ENCODE results near the gene BMPR1A.
"Not testable (repeated sequence)": the region's sequence is repeated elsewhere in the genome, so short reads cannot be mapped to it uniquely, and the experiment has no call there.

Gene BMPR1A

DNA sequence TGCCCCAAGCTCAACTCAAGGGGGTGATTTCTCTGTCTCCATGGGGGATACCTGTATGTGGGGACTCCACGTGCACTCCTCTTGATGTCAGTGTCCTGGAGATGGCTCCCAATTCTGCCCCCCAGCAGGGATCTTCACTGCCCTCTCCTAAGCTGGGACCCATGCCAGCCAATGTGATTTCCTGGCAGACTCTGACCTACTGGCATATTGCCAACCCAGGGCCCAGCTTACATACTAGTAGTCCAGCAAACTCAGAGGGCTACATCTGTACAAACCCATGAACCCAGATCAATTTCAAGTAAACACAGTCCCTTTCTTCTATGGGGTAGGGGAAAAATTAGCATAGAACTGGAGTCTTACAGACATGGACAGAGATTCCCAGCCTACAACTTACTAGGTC is 26.2 kb upstream of the BMPR1A start:
- no peak for DNase-seq (ENCODE audit: low read depth in 2 of 2)

DNA sequence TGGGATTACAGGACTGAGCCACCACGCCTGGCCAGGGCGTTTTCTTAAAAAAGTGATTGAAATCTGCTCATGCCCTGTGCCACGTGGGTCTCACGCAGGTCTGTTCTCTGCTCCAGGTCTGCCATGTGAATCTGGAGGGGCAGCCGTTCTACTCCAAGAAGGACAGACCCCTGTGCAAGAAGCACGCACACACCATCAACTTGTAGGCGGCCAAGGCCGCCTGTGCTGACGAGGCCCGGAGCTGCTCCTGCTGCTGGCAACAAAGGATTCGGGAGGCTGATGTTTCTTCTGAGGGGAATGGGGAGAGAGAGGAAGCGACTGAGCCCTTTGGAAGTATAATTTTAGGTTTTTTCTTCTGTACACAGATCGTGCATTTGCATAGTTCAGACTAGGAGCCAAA is 23.6 kb upstream of the BMPR1A start:
- no peak for DNase-seq (ENCODE audit: low read depth in 2 of 2)

DNA sequence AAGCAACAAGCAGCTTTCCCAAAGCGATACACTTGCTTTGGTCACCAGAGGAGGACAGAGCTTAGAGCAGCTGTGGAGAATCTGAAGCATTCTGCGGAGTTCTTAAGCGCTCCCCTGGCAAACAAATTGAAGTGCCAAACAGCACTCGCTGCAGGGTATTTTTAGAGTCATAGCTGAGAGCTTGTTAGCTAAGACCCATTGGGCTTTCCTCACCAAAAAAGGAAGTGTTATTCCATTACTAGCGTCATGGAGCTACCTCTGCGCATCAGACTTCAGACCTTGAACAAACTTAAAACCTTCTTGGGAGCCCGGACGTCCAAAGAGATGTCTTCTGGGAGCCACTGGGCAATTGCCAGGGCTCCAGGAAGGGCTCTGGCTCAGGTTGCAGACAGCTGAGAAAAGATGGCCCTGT is 23.2 kb upstream of the BMPR1A start:
- DNase-seq (ENCODE audit: low read depth in 2 of 2) = no peak

DNA sequence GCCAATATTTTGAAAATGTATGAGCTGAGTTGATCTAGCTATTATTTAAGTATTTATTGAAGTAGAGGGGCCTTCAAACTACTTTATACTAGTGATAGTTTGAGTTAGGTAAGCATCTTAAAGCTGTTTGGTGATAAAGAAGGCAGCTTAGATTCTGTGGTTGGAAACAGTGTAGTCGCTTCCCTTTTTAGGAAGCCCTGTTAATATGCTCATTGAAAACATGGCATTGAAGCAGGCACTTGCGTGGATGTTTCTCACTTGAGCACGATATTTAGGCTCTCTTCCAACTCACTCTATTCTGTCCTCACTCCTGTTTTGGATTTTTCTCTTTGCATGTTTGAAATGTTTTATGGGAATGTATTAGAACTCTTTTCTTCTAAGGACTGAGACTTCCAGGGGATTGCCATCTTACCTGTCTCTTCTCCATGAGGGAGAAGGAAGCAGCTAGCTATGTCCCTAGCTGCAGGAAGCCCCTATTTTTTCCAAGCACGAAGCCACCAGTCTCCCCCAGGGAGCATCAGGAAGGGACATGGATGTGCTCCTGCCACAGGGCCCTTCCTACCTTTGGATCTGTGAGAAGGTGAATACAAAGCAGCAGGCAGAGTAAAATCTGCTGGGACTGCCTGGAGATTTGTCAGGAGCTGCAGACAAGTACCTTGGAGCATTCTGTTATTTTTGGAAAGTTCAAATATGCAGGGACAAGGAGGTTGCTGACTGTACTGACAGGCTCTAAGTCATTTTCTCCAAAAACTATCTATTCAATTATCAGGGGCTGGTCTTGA is 22.0 kb upstream of the BMPR1A start:
- no peak for DNase-seq (ENCODE audit: low read depth in 2 of 2)

DNA sequence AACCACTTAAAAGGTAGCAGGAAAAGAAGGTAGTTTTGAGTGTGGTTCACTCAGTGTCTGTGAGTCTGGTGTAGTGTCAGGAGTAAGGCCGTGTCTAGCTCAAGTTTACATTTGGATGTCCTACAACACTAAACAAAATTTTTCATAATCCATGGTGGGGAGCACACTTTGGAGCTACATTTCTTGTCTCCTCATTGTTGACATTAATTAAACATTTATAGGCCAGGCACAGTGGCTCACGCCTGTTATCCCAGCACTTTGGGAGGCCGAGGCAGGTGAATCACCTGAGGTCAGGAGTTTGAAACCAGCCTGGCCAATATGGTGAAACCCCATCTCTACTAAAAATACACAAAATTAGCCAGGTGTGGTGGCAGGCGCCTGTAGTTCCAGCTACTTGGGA is 21.1 kb upstream of the BMPR1A start:
- not testable (repeated sequence) for DNase-seq (ENCODE audit: low read depth in 2 of 2)

DNA sequence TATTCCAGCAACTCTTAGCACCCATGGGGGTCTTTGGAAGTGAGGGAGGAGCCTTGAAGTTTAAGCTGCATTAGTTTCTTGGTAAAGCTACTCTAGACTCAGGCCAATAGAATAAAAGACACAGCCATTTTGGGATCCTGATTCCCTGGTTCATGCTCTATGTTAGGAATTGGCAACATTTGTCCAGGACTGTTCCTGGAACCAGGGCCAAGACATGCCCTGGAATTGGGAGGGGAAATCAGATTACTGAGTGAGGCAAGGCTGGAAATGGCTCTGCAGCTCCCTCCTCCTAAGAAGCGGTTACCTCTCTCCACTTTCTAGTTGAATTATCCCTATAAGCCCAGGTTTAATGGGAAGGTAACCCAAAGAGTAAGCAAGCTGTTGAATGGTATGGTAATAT is 14.2 kb upstream of the BMPR1A start:
- DNase-seq (ENCODE audit: low read depth in 2 of 2) = no peak

DNA sequence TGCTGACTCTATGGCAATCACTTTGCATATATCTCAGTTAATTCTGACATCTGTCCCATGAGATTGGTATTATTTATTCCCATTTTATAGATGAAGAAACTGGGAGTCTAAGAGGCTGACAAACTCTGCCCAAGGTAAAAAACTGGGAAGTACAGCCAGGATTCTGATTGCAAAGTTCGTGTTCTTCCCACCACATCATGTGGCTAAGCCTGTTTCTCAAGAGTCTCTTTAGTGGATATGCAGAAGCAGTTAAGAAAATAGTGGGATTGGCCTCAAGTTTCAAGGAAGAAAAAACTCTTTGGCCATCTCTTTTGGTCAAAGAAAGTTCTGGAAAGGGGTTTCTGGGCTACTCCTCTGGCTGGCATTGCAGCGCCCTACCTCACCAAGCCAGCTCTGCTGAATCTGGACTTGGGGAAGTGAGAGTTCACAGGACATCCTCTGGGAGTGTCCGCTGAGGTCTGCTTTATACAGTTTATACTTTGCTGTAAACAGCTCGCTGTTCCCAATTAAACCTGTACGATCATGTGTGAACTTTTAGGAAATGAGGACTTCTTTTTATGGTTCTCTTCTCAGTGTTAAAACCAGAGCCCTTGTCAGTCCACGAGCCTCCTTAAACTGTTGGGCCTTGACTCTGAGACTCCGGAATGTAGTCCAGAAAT is 12.2 kb upstream of the BMPR1A start:
- no peak for DNase-seq (ENCODE audit: low read depth in 2 of 2)

DNA sequence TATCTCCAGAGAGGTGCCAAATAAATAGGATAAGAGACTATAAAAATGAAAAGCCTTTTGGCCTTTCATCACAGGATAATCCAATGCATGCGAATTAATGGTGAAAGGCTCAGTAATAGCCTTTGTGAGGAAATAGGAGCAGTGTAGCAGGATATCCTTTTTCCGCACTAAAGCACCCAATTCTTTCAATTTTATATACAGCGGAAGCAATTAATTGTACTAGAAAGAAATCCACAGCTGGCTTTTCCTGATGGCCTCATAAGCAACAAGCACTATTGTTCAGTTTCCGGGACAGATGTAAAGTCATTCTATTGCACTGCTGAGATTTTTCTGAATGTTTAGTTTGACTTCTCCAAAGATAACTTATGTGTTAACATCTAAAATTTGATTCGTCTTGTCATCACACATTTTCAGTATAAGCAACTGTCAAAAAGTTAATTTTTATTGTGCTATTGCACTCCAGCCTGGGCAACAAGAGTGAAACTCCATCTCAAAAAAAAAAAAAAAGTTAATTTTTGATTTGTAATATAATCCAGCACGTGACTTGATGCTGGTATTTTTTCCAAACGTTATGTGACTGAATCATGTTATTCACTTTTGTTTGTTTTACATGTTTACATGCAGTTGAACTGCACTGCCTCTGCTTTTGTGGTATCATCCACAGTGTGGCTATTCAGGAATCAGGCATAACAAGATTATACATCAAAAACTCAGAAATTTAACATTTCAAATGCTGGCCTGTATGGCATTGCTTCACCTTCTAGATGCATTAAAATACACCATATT is 8.4 kb upstream of the BMPR1A start:
- no peak for DNase-seq (ENCODE audit: low read depth in 2 of 2)

DNA sequence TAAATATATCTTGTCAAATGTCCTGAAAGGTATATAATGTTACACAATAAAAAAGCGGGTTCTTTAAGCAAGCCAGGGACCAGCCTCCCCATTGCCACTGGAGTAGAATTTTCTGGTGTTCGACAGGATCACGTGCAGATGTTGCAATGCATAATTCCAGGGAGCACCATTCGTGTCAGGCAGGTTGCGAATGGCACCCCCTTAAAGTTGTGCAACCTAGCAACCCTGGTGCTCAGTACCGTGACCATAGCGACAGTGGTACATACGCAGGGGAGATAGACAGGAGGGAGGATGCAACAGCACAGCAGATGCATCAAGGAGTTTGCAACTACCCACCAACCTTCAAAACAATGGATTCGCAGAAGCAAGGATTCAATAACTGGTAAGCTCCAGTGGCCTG is 6.6 kb upstream of the BMPR1A start:
- DNase-seq (ENCODE audit: low read depth in 2 of 2) = no peak

DNA sequence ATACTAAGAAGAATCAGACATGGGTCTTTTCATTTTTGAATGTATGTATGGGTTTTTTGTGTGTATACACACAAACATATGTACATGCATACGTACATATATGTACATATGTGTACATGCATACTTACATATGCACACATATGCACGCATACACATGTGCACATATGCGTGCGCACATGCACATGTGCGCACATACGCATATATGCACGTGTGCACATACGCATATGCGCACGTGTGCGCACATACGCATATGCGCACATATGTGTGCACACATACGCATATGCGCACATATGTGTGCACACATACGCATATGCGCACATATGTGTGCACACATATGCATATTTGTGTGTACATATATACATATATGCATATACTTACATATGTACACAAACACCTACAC is 4.9 kb upstream of the BMPR1A start:
- no peak for DNase-seq (ENCODE audit: low read depth in 2 of 2)

DNA sequence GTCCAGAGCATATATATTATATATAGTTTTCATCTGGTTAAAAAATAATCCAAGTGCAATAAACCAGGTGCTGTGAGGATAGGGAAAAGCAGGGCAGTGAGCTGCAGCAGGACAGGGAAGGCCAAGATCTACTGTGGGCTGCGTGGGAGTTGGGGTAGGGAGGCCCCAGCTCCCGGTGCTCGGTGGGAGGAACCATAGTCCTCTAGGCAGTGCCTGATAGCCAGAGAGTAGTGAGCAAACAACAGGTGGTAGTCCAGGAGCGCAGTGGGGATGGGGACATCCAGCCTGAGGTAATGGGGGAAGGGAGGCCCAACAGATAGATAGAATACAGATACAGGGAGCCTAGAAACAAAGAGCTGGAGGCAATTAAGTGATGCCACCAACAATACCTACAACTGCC is 4.1 kb upstream of the BMPR1A start:
- DNase-seq (ENCODE audit: low read depth in 2 of 2) = no peak

DNA sequence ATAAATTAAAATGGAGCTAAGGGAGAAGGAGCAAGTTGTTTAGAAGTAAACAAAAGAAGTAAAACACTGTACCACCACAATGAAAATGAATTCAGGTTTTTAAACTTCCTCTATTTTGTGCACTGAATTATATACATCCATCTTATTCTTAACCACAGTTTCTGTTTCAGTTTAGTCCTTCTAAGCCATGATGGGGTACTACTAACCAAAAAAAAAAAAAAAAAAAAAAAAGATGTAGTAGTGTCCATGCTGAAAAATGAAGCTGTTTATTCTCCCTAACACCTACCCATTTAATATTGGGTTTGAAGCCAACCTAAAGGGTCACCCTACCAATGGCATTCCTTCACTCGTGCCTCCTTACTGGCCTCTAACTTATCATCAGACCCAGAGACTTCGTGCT is 3.4 kb upstream of the BMPR1A start:
- no peak for DNase-seq (ENCODE audit: low read depth in 2 of 2)

DNA sequence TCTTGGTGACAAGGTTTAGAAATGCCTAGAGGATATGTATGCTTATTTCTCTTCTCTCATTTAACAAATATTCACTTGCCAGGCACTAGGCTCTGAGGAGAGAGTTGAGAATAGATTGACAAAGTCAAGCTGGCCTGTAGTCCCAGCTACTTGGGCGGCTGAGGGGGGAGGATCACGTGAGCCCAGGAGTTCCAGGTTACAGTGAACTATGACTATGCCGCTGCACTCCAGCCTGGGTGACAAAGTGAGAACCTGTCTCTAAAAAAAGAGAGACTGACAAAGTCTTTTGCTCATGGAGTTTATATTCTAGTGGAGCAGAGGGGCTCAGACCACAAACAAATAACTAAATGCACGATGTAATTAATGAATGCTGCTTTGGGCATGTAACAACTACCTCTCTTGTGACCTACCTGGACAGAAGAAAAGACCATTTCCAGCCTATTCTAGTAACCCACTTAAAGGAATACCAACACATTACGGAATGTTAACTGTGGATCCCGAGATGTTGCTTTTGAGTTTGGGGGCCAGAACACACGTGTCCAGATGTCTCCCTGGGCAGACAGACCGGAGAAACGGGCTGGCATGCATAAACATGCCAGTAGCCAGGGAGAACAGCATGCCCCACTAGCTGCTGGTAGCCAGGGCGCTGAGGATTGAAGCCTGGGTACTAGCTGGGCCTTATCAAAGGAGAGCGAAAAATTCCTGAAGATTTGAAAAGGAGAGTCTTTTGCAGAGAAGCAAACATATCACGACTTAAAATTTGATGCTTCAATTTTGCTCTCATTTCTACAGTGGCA is 2.6 kb upstream of the BMPR1A start:
- DNase-seq (ENCODE audit: low read depth in 2 of 2) = no peak

DNA sequence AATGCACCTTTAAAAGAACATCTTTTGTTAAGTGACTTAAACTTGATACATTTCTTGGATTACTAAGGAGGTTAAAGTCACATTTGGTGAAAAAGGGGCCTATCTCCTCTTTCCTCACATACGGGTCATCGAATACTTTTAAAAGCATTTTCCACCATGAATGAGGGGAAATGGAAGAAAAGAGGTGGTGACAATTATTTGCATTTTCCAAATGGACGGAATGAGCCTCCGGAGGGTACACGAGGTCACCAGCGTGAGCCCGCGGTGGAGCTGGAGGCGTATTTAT is 1.0 kb upstream of the BMPR1A start:
- DNase-seq (ENCODE audit: low read depth in 2 of 2) = no peak

DNA sequence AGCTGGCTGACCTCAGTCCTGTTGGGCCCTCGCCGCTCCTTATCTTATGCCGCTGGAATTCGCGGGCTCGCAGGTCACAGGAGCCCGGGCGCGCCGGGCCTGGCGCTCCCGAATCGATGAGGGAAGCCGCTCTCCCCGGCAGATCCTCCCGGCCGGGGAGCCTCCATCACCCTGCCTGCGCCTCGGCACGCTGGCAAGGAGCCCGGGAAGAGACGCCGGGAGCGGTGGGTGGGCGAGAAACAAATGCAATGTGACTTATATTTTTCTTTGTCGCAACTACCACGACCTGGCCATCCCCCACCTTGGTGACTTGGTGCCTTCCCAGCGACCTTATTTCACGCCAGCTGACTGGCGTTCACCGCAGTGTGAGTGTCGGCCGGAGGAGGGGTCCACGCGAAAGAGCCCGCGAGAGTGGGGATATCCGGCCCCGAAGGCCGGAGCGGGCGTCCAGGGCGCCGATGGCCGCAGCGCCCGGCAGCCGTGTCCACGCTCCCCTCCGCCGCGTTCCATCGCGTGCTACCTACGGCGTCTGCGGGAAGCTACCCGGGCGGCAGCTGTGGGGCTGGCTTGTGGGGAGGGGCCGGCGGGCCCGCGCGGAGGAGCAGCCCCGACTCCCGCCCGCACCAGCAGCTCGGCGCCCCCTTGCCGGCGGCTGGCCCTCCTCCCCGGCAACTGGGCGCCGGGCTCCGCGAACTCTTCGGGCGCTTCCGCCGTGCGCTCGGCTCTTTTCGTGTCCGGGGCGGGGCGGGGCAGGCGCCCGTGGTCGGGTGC is 494 bp upstream of the BMPR1A start:
- DNase-seq (ENCODE audit: low read depth in 2 of 2) = peak; percentile 76 to 77

DNA sequence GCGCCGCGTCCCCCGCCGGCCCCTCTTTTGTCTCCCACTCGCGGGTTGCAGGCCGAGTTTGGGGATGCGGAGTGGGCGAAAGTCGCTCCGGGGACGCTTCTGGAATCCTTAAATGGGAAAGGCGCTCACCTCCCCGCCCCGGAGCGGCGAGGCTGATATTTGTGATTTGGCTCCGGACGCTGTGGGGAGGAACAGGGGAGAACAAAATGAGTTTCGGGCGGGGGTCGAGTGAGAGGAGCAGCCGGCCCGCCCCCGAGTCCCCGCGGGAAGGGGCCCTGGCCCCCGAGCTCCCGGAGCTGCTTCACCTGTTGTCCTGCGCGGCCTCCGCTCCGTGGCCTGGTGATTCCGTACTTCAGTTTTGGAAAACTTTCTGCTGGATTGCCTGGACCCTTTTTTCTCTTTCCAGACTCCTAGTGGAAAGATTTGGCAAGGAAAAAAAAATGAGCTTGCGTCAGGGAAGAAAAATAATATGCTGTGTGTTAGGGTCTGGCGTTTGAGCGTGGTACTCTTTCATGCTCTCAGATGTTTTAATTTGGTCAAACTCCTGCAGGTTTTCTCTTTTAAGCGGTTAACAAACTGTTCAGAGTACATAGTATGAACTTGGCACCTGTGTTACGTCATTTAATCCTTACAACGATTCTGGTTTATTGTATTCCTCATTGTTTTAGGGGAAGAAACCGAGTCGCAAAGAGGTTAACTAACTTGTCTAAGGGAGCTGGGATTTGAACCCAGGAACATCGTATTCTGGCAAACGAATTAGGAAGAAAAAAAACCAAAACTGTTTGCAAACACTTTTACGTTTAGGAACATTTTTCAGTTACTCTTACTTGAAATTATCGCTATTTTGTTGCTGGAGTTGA is 924 bp downstream of the BMPR1A start:
- no peak for DNase-seq (ENCODE audit: low read depth in 2 of 2)

DNA sequence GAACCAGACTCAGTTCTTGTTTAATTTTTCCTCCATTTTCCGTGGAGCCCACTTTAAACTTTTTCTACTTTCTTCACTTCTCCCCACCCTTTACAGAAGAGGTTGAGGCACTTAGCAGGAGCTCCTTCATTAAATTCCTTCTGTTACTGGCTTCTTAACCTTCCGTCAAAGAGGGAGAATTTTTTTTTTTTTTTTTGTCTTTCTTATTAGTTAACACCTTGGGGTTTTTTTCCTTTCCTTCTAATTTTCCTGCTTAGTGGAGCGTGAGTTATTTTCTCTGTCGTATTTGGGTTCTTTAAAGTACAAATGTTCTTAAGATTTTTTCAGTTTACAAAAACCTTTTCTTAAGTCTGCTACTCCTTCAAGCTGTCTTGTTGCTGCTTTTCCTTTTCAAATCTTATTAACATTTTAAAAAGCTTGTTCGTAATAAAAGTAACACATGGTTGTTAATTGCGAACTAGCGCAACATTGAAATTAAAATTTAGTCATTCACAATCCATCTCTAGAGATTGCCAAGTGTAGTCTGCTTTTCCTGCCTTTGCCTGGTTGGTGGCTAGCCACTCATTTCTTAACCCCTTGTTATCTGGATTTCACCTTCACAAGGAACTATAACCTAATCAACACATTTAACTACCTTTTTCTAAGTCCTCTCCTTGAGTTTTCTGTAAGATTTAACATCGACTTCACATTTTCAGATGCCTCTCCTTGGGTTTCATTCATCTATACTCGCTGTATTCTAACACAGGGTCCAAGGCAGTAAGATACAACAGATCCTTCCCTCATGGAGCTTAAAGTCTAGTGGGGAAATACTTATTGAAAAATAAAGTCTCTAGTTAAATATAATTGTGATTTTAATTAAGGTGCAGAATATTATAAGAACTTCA is 2.0 kb downstream of the BMPR1A start:
- DNase-seq (ENCODE audit: low read depth in 2 of 2) = no peak

DNA sequence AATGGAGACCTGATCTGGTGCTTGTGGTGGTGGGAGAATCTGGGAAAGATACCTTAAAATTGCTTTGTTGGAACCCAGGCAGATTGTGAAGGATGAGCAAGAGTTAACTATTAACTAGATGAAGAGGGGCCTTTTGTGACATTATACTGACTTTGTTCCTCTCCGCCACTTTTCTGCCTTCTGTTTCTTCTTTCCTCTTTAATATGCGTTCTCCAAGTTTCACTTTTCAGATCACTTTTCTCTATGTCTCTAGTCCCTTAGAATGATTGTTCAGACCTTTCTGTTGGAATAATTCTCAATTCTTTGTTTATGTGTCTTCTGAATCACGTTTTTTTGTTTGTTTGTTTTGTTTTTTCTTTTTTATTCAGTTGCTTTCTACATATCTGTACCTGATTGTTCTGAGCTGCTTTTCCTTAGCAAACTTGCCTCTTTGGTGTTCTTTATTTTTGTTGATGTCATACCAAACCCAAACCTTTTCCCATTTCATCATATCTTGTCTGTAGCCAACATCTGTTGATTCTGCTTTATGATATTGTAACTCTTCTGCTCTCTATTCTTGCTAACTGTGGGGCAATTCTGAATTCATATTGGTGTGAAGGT is 2.8 kb downstream of the BMPR1A start:
- DNase-seq (ENCODE audit: low read depth in 2 of 2) = no peak

DNA sequence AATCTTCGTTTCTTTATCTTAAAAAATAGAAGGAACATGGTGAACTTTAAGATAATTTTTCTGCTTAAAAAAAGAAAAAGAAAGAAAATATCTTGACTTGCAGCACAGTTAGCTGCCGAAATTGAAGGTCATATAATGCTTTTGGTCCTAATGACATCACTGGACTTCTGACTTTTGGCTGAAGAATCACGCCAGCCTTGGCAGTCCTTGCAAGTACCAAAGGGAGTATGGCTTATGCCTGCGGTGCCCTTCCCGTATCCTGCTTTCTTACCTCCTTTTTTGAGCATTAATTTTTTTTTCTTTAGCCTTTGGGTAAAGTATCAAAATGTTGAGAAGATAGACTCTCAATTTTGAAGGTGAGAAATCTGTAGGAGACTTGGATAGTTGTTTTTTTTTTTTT is 7.0 kb downstream of the BMPR1A start:
- no peak for DNase-seq (ENCODE audit: low read depth in 2 of 2)

Measured in stimulated activated CD8-positive, alpha-beta memory T cell treated with anti-CD3 and anti-CD28 coated beads, Interleukin-7, amount 100 ng/mL, for 1 hour (primary cell).